H1 (cell line): Measurements from ENCODE around the gene DTWD2. TPM values are rescaled to one million over a fixed set of nuclear protein-coding genes. Genes with fewer than 3 reads are reported as not detected.

Source experiments
- KDM1A ChIP-seq: fragments of 200-600, 300-600 bp; sonication (generic); IDR thresholded peaks from 2 replicates; pipeline ENCODE4 v1.7.1; 2016; ENCODE audit warnings: mild to moderate bottlenecking, low read length, borderline replicate concordance
- polyA plus RNA-seq, 7 experiments: library from polyadenylated mRNA; depleted of rRNA in 3 of 7; stranded (reverse) in 5 of 7; unstranded in 2 of 7; fragments of >200 nt in 5 of 7; fragments of 200-250 nt in 2 of 7; gene quantifications; 1 replicate in 5 of 7; 2 replicates in 1 of 7; 4 replicates in 1 of 7; pipeline versions ENCODE4 v1.2.1 to v1.2.3, GENCODE V29; 2011 to 2013; ENCODE audit warnings: missing spikeins in 2 of 7, mixed read lengths in 2 of 7
- total RNA-seq: library from RNA; stranded (reverse); fragmentation: NEBNext Ultra II Directional; extraction: Animal tissue kit (Norgen Biotek cat#: 25700); gene quantifications from 2 replicates; pipeline ENCODE4 v1.2.1, GENCODE V29; 2021

Gene DTWD2
- total and polyA plus RNA-seq, 2 of the 8 experiments (the other 6 are each of a cell fraction or from before 2014, with no cell fraction given) = 4.3 to 17.1 TPM

- TF ChIP-seq KDM1A = no peak
- TF ChIP-seq, all 59 proteins: peak for 0
Measured at GRCh38 chr5:118789366-118789765, 199.0 kb downstream of the DTWD2 start (continued).
